ENCODE measurements around the gene C6orf89.

C6orf89 gene, protein sequence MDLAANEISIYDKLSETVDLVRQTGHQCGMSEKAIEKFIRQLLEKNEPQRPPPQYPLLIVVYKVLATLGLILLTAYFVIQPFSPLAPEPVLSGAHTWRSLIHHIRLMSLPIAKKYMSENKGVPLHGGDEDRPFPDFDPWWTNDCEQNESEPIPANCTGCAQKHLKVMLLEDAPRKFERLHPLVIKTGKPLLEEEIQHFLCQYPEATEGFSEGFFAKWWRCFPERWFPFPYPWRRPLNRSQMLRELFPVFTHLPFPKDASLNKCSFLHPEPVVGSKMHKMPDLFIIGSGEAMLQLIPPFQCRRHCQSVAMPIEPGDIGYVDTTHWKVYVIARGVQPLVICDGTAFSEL

DNA sequence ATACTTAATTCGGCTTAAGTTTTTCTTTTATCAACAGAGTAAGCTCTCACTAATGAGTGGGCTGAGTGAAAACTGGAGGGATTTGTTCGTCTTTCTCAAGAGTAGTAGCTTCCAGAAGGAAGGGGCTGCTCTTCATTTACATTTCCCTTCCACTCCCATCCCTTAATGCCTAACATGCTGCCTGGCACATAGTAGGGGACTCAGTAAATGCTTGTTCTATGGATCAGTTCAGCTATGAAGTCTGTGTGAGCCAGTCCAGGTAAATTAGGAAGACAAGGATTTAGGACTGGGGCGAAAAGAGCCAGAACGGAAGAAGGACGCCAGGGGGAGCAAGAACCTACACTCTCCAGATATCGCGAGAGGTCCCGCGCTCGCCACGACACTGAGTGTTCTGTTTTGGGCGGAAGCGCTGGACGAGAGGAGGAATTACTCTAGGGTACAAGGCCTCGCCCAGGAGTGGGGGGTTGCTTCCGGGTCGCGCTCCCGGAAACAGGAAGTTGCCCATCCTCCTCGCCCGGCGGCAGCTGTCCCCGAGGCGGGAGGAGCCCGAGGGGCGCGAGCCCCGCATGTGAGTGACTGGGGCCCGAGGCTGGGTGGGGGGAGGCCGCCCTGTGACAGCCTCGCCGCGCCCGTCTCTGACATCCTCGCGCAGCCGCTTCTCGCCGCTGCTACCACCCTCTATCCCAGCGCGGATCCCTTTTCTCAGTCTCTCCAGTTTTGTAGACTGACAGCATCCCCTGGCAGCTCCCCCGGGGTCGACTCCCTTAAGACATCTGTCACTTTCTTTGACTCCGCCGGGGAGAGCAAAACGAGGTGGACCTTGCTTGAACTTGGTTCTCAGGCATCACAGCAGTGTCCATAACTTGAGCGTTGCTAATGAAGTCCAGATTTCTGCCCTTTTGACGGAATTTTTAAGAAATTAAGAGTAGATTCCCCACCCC lies at the start of gene C6orf89:
Gene C6orf89, plus strand, starts transcription at position 492 of the 941 bp plus-strand sequence. CDS start 13,493 bp downstream, outside the sequence.
- DNase-seq: peak; percentile 93

DNA sequence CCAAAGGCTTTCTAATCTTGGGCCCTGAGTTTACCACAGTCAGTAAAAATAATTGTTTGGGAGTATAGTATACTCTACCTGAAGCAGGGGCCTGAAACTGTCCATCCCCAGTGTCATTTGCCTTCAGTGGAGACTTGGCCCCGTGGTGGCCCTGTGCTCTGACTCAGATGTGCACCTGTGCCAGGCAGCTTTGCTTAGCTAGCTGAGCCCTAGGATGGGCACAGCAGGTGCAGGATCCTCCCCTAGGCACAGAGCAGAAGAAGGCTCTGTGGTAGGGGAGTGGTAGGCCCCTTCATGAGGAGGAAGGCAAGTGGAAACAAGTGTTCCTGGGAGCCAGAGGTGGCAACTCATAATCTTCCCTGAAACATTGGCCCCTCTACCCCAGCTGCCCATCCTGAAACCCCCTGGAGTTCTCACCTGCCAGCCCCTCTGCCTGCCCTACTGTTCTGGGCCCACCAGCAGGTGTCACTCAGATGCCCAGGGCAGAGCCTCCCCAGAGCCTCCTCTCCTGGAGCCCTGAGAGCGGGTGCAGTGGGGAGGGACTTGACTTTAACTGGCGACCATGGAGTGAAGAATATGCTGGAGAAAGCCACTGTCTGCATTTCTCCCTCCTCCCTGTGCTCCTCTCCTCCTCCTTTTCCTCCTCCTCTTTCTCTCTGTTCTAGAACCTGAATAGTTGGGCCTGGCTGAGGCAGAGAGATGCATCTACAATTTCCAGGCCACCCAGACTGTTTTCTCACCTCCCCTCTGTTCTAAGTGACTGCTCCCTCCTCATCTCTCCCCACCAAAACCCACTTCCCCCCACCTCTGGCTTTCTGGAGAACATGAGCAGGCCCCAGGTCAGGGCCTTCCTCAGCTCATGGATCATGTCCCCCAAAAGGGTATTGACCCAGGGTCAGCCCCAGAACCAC lies 49.4 kb upstream of the C6orf89 start:
- no peak for DNase-seq

DNA sequence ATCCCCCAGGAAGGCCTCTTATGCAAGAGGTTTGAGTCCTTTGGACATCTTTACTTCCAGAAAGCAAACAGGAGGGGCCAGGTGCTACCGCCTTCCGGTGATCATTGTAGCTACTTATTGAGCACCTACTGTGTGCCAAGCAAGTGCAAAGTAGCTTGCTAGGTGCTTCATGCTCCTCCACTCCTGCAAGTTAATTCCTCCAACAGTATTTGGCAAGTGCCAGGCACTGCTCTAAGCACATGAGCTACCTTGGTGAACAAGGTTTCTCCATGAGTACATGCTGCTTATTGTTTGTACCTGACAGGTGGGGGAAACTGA lies 48.8 kb upstream of the C6orf89 start:
- no peak for DNase-seq

DNA sequence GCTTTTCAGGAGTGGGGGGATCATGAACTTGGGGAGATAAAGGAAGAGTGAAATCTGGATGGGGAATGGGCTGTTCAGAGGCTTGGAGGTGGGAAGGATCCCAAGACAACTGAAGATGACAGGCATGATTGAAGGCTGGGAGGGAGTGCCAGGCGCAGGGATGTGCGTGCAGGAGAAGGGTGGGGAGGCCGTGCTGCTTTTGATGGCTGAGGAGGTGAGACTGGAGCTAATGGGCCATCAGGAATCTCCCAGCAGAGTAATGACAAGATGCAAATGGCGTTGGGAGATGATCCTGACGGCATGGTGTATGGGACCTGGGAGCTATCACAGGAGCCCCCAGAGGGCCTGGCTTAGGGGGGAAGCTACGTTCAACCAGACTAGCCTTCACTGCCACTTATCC lies 48.1 kb upstream of the C6orf89 start:
- DNase-seq: no peak

DNA sequence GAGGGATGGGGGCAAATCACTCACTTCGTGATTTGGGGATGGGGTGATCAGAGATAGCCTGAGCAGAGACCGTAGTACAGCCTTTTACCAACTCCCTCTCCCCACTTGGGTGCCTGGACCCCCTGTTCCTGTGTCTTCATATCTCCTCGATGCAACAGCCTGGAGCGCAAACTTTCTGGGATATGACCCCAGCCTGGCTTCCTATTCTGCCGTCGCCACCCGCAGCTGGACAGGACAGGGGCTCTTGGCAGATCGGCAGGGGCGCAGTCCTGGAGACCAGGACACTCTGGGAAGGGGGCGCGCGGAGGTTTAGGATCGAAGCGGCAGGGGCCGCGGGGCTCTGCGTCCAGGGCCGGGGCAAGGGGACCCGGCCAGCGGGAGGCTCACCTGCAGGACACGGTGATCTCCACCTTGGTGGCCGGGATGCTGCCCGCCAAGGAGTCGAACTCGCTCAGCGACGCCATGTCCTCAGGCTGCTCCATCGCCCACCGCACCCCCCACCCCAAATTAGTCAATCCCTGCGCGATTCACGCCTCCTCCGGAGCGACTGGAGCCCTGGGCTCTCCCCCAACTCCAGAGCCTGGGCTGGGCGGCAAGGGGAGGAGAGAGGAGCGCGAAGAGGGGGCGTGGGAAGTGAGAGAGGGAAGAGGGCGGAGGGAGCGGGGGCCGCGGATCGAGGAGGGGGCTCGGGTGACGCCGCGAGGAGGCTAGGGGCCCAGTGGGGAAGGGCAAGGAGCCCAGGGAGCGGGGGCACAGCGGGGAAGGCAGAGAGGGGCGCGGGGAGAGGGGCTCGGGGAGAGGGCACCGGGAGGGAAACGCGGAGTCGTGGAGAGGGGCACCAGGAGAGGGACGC lies 46.6 kb upstream of the C6orf89 start, which contains the start of gene CPNE5:
Gene CPNE5, minus strand, starts transcription at position 549 of the 853 bp plus-strand sequence. Its CDS starts 67 bp downstream, at position 482.
- no peak for DNase-seq

DNA sequence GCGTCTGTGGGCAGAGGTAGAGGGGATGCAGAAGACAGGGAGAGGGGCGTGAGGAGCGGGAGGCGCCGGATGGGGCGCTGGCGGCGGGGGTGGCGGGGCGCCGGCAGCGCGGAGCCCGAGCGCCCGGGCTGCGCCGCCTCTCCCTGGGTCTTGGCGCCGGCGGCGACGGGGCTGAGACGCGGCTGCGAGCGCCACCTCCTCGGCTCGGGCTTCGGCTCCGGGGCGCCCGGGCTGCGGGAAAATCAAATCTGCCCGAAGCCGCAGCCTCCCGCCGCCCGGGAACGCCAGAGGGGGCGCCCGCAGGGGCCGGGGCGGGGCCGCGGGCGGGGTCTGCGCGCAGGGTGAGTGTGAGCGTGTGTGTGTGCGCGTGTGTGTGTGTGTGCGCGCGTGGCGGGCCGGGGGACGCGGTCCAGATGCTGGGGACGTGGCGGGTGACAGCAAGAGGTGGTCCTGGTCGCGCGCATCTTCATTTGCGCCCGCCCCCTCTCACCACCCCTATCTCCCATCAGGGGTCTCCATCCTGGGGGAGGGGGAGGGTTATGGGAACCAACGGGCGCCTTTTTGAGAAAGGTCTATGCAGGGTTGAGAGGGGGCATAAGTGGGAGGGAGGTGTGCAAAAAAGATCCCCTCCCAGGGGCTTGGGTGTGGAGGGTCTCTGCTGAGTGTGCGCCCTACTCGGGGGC lies 45.9 kb upstream of the C6orf89 start:
- DNase-seq: no peak

DNA sequence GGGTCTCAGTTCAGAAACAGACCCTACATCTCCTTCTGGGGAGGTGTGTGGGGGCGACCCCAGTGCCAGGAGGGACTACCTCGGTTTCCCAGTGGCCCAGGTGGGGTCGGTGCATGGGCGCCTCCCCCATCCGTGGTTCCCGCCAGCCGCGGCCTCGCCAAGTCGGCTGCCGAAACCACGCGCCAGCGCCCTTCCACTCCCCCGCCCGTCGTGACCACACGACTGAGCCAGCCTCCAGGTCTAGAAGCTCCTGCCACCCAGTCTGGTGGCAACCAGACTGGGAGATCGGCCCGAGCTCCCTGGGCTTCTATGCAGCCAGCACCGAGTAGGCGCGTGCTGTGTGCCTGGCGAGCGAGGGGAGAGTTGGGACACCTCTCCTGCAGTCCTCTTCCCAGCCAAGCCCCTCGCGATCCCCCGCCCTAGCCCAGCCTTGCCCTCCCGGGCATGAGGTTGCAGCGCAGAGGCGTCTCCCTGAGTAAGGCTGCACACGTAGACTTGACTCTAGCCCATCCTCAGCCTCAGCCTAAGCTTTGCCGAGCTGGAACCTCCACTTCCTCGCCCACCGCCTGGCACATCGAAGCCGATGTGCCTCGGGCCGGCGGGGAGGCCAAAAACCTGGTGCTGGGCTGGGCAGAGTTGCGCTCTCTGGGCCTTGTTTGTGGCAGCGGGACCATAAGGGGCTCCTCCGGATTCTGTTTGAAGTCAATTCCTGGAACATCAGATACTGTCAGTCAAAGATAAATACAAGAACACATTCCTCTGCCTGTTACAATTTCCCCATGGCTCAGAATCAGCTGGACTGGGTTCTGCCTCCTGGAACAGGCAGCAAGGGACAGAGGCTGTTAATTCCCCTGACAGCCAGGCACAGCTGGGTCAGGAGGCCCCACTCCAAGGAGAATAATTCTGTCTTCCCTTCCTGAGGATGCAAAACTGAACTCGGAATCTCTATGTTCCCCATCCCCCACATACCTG lies 45.0 kb upstream of the C6orf89 start:
- DNase-seq: no peak

DNA sequence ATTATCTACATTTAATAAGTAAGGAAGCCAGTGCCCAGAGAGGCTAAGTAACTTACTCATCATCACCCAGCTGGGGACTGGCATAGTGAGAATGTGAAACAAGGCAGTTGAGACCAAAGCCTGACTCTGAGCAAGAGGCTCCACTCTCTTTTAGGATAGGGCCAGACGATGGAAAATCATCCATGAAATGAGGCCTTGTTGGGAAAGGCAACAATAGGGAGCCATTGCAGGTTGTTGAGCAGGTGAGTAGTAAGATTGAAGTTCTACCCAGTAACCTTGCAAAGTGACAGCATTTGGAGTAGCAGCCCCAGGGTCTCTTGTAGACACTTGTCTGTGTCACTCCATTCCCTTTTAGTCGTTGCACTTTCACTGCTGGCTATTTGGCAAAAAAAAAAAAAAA lies 44.0 kb upstream of the C6orf89 start:
- no peak for DNase-seq

DNA sequence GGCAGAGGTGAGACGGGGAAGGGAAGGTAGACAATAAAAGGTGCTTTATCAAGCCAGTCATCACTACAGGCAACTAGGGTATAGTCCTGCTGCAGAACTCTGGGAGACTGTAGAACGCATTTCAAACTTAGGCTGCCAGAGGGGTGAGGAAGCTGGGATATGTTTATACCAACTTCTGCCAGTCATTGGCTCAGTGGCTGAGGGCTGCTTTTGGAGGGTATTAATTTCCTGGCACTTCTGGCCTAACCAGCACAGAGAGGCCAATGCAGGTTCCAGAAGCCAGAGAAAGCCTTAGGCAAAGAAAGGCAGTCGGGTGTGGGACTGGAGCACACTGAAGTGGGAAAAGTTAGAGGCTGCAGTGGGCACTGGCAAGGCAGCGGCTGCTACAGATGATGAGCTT lies 42.6 kb upstream of the C6orf89 start:
- DNase-seq: no peak

DNA sequence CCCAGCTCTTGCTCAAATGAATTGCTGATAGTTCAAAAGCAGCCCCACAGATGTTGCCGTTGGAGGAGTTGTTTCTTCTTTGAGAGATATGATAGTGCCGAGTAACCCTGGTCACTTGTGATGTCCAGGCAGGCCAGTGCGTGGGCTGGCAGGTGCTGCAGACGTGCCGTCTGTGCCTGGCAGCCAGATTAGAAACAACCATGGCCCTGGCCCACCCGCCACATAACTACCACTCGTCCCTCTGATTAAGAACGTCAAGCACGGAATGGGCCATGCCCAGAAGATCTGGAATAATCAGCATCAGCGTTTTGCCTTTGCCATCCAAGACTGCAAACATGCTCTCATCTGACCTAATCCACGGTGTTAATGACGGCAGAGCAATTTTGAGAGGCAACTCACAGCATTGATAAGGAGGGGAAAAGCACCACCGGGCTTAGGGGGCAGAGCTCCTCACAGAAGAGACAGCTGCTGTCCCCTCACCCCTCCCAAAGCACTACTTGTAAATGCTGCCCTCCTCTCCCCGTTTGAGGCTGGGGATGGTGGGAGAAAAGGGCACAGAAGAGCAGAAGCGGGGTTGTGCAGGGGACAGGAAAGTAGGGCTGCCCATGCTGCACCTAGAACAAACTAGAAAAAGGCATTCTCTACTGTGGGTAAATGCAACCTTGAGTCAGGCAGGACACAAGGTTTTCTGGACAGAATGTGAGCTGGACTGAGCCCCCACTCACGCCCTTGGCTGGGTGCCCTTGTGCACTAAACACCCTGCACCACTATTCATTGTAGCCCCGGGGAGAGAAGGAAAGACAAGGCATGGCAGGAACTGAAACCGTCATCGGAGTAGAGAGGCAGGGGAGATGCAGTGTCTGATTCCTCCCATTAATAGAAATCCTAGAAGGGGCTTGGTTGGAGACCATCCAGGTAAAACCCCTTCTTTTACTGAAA lies 41.3 kb upstream of the C6orf89 start:
- DNase-seq: no peak

DNA sequence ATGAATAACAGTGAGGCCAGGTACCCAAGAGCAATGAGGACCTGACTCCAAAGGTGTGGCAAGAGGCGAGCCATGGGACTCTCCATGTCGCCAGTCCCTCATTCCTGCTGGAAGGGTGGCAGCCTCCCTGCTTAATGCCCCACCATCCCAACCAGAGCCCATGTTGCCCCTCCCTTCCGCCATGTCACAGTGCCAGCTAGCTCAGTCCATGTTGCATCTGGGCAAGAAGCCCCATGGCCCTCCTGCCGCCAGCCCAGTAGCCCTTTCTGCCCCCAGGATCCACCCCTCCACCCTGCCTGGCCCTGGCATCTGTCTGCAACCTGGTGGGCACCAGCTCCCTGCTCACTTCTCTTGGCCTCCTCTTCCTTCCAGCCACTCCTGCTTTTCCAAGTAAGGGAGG lies 40.5 kb upstream of the C6orf89 start:
- DNase-seq: no peak

DNA sequence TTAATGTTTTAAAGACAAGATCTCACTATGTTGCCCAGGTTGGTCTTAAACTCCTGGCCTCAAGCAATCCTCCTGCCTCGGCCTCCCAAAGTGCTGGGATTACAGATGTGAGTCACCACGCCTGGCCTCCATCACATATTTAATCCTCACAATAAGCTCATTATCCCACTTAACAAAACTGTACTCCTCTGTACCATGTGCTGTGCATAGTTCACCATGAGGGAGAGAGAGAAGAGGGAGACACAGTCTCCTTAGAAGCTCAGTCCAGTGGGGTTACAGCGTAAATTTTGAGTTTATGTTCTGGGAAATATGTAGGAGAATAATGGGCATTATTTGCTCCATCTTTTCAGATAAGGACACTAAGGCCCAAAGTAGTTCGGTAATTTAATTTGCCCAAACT lies 38.6 kb upstream of the C6orf89 start:
- no peak for DNase-seq

DNA sequence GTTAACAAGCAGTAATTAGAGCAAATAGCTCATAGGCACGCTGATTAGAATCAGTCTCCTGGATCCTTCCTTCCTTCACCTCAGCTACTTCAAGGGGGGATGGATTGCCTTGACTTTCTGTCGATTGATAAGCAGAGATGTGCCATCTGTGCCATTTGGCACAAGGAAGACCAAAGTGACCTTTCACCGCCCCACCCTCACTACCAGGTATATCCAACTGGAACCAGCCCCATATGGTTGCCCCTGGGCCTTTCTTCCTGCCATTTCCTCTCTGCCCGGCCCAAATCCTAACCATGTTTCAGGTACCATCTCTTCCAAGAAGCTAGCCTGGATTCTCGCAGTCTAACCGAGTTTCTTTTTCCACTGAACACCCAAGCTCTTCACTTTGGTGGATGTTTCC lies 37.8 kb upstream of the C6orf89 start:
- no peak for DNase-seq

DNA sequence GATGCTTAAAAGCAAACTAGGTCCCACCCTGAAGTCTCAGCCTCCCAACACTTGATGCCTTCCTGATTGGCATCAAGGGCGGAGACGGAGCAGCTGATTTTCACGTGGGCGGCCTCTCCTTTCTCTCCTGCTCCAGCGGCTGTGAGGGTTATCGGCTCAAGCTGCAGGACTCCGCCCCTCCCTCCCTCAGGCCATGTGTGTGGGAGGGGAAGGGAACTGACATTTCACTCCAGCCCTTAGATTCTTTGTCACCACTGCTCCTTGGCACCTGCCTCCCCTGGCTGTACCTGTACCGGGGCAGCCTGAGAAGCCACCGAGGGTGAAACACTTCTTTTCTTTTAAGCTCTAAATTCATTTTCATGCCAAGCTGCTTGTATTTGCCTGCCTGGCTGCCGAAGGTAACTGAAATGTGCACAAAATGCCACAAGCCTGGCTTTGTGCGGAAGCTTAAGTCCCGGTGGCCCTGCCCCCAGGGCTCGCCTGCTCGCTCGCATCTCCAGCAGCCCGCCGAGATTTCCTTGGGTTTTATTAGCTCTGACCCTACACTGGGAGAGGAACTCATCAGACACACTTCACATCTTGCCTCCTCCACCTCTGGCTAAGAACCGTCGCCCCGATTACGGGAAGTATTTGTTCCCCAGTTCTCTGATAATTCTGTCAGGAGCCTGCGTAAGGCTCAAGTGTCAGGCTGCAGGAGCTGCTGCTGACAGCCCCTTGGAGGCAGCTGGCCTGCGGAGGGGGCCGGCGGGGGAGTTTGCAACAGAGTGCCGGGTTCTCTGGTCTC lies 36.9 kb upstream of the C6orf89 start:
- DNase-seq: no peak

DNA sequence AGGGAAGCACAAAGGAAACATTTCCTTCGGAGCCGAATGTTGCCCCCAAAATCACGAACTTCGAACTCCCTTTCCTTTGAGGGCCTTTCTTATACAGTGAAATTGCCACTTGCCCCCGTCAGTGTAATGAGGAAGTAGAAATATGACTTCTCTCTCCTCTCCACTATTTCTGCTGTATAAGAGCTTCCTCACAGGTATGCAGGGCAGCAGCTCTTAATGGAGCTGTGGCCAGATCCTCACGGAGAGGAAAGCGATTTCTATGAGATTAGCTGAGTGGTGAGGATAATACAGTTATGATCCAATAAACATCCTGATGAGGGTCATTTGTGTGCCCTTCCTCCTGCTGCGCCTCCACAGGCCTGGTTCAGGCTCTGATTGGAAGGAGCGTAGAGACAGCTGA lies 35.7 kb upstream of the C6orf89 start:
- DNase-seq: no peak

DNA sequence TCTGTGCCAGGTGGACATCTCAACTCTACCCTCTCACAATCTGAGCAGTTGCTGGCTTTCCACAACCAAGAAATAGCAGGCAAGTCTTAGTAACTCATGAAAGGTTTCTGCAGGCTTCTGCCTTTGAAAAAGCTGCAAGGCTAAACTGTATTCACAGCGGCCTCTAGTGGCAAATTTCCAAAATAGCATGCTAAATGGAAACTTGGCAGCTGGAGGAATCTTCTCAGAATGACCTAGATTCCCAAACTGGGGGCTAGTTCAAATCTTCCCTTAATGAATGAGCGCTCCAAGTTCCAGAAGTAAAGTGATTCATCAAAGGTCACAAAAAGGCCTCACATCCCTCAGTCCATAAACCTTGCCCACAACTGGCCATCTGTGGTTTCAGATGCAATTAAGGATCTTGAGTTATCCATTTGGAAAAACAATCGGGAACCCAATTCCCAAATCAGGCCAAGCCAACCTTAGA lies 34.6 kb upstream of the C6orf89 start:
- DNase-seq: peak; percentile 52

DNA sequence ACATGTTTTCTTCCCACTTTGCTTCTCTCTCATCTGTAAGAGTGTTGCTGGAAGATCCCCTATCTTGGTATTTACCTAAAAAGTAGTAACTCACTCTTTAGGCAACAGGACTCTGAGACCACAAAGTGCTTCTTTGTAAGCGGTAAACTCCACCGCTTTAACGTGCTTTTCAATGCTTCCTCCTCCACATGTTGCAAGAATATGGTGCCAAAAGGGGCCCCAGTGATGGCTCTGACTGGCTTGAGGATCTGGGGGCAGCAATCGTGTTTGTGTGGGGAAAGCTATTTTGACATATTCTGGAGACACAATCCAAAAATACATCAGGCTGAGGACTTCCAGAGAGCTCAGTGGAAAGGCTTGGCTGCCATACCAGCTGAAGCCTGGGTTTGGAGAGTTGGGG lies 34.1 kb upstream of the C6orf89 start:
- no peak for DNase-seq
